HG03103 (cell line): Measurements from ENCODE around the gene ZNF263.

Source experiments
- ATAC-seq: cut with Tn5 transposase; IDR thresholded peaks from one replicate; pipeline ENCODE4 v1.9.1; 2021; ENCODE audit warnings: low read depth; ENCODE audit not compliant: unreplicated experiment

Gene ZNF263

GRCh38 chr16:3317315-3317999, 34.2 kb downstream of the ZNF263 start:
- no peak for ATAC-seq

GRCh38 chr16:3321816-3322215, 38.5 kb downstream of the ZNF263 start:
- ATAC-seq, result no peak

GRCh38 chr16:3327514-3327913, 44.2 kb downstream of the ZNF263 start:
- ATAC-seq, result no peak

- no peak for ATAC-seq
These were observed 44.8 kb downstream of the ZNF263 start for GRCh38 chr16:3328104-3328503.

GRCh38 chr16:3328643-3329042, 45.4 kb downstream of the ZNF263 start:
- ATAC-seq, result no peak
